Neuron (in vitro differentiated cells): Measurements from ENCODE around the gene CDKL2.
"Not testable (repeated sequence)": the region's sequence is repeated elsewhere in the genome, so short reads cannot be mapped to it uniquely, and the experiment has no call there.

Source experiments
- H2AFZ ChIP-seq: one replicate; pipeline ENCODE4 v1.6.1; 2013; ENCODE audit warnings: low read depth, mild to moderate bottlenecking, inconsistent platforms, low read length, moderate library complexity
- H3K27me3 ChIP-seq: one replicate; pipeline ENCODE4 v1.6.1; 2013; ENCODE audit warnings: low read length; ENCODE audit not compliant: insufficient read depth
- H3K36me3 ChIP-seq: one replicate; pipeline ENCODE4 v1.6.1; 2013; ENCODE audit warnings: low read length; ENCODE audit not compliant: insufficient read depth
- H3K4me1 ChIP-seq: one replicate; pipeline ENCODE4 v1.6.1; 2013; ENCODE audit warnings: low read length; ENCODE audit not compliant: insufficient read depth
- H3K4me3 ChIP-seq: 2 replicates; pipeline ENCODE4 v1.5.1; 2013; ENCODE audit warnings: mild to moderate bottlenecking, low read length, moderate library complexity
- H3K9me3 ChIP-seq: one replicate; pipeline ENCODE4 v1.6.1; 2013; ENCODE audit warnings: low read length

CDKL2 gene

DNA sequence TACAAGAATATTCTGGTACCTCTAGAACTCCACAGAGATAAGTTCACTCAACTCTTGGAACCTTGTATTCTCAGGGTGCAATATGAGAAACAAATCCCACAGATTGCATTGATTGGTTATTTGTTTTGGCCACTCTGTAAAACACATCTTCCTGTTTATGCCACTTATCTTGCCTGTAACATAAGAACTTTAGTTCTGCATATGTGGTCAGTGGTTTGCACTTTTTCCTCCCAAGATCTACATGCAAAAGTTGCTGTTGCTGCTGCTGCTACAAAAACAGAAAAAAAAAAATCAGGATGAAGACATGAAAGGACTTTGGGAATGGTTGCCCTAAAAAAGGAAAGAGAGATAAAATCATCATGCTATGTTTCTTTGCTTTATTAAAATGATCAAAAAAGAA, 64.8 kb downstream of the CDKL2 start:
- no peak overlapping the region for H3K4me3 ChIP-seq
- H3K36me3 ChIP-seq = no peaks in the 10 kb centered on the region
- no peak overlapping the region for H2AFZ ChIP-seq
- no peaks in the 10 kb centered on the region for H3K9me3 ChIP-seq
- no peaks in the 10 kb centered on the region for H3K27me3 ChIP-seq
- H3K4me1 ChIP-seq = no peaks in the 10 kb centered on the region

DNA sequence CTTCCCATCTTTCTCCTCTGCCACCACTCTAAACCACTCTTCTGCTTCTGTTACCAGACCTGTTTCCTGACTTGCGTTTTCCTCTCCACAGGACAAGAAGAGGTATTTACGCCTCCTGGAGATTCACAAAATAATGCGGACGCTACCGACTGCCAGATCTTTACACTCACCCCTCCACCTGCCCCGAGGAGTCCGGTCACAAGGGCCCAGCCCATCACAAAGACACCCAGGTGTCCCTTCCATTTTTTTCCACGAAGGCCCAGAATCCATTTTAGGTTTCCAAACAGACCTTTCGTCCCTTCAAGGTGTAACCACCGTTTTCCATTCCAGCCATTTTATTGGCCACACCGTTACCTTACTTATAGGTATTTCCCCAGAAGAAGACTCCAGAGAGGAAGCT, 66.3 kb downstream of the CDKL2 start:
- Histone ChIP-seq H3K4me1 (no peaks in the 10 kb centered on the region), H3K36me3 (no peaks in the 10 kb centered on the region), H3K4me3 (no peak overlapping the region), H3K27me3 (no peaks in the 10 kb centered on the region), H3K9me3 (no peaks in the 10 kb centered on the region), H2AFZ (no peak overlapping the region)

DNA sequence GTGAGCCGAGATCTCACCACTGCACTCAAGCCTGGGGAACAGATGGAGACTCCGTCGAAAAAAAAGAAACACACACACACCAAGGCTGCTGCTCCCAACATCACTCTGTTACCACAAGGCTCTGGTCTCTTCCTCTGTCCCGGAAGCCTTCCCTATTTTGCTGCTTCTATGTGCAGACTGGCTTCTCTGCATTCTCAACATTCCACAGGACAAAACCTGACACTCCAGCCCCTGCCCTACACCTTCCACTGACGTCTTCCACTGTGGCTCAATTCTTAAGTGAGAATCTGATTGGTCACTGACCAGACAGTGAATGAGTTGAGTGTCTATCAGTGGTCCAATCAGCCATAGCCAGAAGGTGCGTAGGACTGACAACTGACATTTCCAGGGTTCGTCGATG, 68.5 kb downstream of the CDKL2 start:
- Histone ChIP-seq H3K9me3 (no peaks in the 10 kb centered on the region), H3K4me3 (no peak overlapping the region), H3K27me3 (no peaks in the 10 kb centered on the region), H3K4me1 (no peaks in the 10 kb centered on the region), H3K36me3 (no peaks in the 10 kb centered on the region), H2AFZ (no peak overlapping the region)

DNA sequence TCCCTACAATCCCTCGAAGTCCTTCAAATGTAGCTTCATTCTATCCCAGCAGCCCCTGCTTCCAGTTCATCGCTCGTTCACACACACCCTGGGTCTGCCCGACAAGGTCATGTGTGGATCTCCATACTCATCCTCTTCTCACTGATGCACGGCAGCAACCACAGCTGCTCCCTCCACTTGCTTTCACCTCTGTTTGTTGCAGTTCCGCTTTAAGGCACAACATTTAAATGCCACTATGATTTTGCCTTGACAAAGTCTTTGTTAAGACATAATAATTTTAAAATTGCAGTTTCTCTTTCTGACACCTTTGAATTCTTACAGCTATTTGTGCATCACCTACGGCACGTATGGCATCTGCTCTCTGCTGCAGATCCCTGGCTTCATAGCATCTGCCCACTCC, 72.6 kb downstream of the CDKL2 start:
- peaks cover 6% of the 10 kb centered on the region for H3K4me1 ChIP-seq
- H3K9me3 ChIP-seq = no peaks in the 10 kb centered on the region
- H3K4me3 ChIP-seq = no peak overlapping the region
- no peaks in the 10 kb centered on the region for H3K27me3 ChIP-seq
- H3K36me3 ChIP-seq = no peaks in the 10 kb centered on the region
- H2AFZ ChIP-seq = no peak overlapping the region

DNA sequence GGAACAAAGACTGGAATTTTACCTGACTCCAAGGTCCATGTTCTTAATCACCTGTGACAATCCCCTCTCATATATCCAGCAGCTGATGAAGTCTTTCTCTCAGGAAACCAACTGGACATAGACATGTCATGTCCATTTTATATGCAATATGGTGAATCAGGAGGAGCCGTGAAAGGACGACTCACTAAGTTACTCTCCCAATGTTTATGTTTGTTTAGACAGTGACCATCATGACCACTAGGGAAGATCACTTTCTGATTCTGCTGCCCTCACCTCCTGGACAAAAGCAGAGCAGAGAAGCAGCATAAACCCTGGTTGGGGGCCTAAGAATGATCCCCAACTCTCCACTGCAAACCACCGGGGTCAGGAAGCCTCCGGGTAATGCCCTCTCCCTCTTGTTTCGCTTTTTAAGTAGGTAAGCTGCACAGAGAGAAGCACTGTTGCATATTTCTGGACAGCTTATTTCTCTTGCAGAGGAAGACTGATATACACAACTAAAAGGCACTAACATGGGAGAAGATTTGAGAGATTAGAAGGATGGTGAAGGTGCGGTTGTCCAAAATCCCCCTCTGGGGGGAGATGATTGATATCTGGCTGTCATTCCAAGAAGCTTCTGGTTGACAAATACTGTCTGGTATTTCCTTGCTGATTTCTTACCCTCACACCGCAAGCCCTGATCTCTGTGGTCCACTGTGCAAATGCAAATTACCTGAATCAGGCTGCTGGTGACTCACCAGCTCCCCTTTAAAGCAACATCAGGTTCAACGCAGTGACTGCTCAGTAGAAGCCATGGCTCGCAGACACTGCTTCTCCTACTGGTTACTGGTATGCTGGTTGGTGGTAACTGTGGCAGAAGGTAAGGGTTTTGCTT, 74.8 kb downstream of the CDKL2 start, which contains the start of gene ODAPH:
Gene ODAPH, plus strand, starts transcription at position 773 of the 871 bp plus-strand sequence. Its CDS starts 17 bp downstream, at position 790.
- Histone ChIP-seq H3K4me3 (no peak within 1 kb of the TSS), H2AFZ (peak within 1 kb of the TSS; percentile 35), H3K9me3 (no peaks in the 10 kb centered on the region), H3K27me3 (no peaks in the 10 kb centered on the region), H3K4me1 (peaks cover 6% of the 10 kb centered on the region), H3K36me3 (no peaks in the 10 kb centered on the region)

DNA sequence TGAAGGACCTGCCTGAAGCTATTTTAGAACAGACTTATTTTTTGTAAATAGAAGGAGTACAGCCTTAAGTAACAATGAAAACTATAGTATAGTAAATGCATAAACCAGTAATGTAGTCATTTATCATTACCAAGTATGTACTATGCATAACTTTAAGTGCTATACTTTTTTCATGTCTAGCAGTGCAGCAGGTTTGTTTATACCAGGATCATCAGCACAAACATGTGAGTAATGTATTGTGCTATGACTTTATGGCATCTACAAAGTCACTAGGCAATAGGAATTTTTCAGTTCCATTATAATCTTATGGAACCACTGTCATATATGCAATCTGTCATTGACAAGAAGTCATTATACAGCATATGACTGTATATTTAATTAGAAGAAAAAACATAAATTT, 77.9 kb downstream of the CDKL2 start:
- no peaks in the 10 kb centered on the region for H3K9me3 ChIP-seq
- peaks cover 6% of the 10 kb centered on the region for H3K4me1 ChIP-seq
- H3K27me3 ChIP-seq = no peaks in the 10 kb centered on the region
- H2AFZ ChIP-seq = no peak overlapping the region
- no peak overlapping the region for H3K4me3 ChIP-seq
- no peaks in the 10 kb centered on the region for H3K36me3 ChIP-seq

DNA sequence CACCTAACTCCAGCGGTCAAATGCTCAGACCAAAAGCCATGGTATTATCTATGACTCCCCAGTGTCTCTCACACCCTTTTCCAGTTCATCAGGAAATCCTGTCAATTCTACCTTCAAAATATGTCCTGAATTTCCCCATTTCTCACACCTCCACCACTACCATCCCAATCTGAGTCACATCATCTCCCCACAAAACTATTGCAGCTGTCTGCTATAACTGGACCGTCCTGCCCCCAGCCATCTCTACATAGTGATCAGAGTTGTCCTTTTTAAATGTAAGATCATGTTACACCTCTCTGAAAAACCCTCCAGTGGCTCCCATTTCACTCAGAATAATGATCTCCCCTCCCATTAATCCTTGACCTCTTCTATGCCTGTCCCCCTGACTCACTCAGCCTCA, 81.3 kb downstream of the CDKL2 start:
- peaks cover 17% of the 10 kb centered on the region for H3K36me3 ChIP-seq
- H3K4me1 ChIP-seq = no peaks in the 10 kb centered on the region
- no peaks in the 10 kb centered on the region for H3K9me3 ChIP-seq

DNA sequence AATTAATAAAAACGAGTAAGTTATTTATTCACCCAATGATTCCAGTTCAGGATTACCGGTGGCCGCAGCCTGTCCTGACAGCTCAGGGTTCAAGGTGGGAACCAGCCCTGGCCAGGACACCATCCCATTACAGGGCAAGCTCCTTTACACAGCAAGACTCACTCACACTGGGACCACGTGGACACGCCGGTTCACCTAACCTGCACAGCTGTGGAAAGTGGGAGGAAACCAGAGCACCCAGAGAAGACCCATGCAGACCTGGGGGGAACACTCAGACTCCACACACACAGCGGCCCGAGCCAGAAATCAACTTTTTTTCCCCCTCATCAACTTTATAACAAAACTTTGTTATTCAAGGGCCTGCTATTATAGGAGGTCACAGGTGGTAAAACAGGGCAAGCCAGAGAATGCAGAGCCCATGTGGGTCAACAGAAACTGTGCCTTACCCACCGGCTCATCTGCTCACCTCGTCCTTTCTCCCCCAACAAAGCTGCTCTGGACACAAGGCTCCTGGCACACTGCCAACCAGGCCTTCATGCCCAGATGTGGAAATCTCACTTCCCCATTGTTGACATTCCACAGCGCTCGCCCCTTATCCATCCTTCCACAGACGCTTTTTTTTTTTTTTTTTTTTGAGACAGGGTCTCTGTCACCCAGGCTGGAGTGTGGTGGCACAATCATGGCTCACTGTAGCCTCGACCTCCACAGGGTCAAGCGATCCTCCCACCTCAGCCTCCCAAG, 82.5 kb downstream of the CDKL2 start:
- Histone ChIP-seq H3K27me3 (no peaks in the 10 kb centered on the region), H3K36me3 (peaks cover 26% of the 10 kb centered on the region), H3K4me1 (no peaks in the 10 kb centered on the region), H3K4me3 (no peak overlapping the region), H3K9me3 (no peaks in the 10 kb centered on the region), H2AFZ (no peak overlapping the region)

More for the DNA sequence above, 81.3 kb downstream of the CDKL2 start:
- no peak overlapping the region for H2AFZ ChIP-seq
- H3K4me3 ChIP-seq = no peak overlapping the region
- no peaks in the 10 kb centered on the region for H3K27me3 ChIP-seq

DNA sequence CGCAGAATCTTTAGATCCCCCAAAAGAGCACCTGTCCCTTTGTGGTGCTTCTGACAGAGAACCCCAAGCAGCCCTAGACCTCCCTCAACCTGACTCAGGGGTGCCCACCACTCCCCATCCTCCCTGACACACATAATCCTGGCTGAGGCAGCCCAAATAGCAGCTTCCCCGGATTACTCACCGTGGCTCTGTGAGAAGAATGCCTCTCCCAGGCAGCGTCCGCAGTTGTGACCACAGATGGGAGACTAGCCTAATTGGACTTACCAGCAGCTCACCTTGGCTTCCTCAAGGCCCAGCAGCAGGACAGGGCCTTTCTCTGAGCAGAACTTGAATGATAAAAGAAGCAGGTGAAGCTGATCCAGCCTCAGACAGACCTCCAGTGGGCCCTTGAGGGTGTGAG, 84.8 kb downstream of the CDKL2 start:
- H3K4me3 ChIP-seq = no peak overlapping the region
- no peaks in the 10 kb centered on the region for H3K9me3 ChIP-seq
- H3K27me3 ChIP-seq = no peaks in the 10 kb centered on the region
- no peak overlapping the region for H2AFZ ChIP-seq
- peaks cover 29% of the 10 kb centered on the region for H3K36me3 ChIP-seq
- H3K4me1 ChIP-seq = no peaks in the 10 kb centered on the region

DNA sequence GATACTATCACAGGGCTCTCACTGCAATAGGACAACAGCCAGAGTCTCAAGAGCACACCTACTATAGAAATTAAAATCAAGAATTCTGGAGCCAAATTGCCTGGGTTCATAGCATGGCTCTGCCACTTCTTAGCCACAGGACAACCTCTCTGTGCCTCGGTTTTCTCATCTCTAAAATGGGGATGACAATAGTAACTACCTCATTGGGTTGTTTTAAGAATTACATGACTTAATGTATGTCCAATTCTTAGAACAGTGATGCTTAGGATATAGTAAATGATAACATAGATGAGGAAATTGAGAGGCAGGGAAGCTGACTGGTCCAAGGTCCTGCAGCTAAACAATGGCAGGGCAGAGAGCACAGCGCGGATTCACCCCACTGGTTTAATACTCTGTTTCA, 85.5 kb downstream of the CDKL2 start:
- no peaks in the 10 kb centered on the region for H3K4me1 ChIP-seq
- peaks cover 35% of the 10 kb centered on the region for H3K36me3 ChIP-seq

DNA sequence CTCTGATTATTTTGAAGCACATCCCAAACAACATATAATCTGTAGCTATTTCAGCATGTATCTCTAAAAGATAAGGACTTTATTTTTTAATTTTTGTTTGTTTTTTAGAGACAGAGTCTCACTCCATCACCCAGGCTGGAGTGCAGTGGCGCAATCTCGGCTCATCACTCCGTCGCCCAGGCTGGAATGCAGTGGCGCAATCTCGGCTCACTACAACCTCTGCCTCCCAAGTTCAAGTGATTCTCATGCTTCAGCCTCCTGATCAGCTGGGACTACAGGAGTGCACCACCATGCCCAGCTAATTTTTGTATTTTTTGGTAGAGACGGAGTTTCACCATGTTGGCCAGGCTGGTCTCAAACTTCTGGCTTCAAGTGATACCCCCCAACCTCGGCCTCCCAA, 86.1 kb downstream of the CDKL2 start:
- H2AFZ ChIP-seq, H3K4me3 ChIP-seq: not testable (repeated sequence)

More for the DNA sequence above, 85.5 kb downstream of the CDKL2 start:
- H3K9me3 ChIP-seq = no peaks in the 10 kb centered on the region
- no peaks in the 10 kb centered on the region for H3K27me3 ChIP-seq
- H3K4me3 ChIP-seq = no peak overlapping the region
- no peak overlapping the region for H2AFZ ChIP-seq

DNA sequence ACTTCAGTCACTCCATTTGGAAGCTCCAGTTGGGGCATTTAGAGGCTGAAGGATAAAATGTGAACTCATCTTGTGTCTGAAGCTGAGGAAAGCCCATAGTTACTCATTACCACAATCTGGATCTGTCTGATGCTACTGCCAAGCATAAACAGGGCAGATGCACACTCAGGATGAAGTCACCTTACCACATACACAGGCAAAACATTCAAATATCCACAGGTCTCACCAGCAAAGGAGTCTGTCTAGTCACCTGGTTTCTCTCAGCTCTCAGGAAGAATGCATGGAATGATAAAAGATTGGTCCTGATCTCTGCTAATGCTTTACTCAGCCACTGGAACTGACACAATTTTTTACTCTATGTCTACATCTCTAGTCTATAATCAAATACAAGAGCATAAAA, 87.5 kb downstream of the CDKL2 start:
- H3K4me3 ChIP-seq = no peak overlapping the region
- H3K36me3 ChIP-seq = peaks cover 43% of the 10 kb centered on the region
- H2AFZ ChIP-seq = no peak overlapping the region
- H3K27me3 ChIP-seq = no peaks in the 10 kb centered on the region
- no peaks in the 10 kb centered on the region for H3K4me1 ChIP-seq
- H3K9me3 ChIP-seq = no peaks in the 10 kb centered on the region

More for the DNA sequence above, 86.1 kb downstream of the CDKL2 start:
- not testable (repeated sequence) for H3K4me1 ChIP-seq, H3K9me3 ChIP-seq, H3K27me3 ChIP-seq
- H3K36me3 ChIP-seq = peaks cover 38% of the 10 kb centered on the region

DNA sequence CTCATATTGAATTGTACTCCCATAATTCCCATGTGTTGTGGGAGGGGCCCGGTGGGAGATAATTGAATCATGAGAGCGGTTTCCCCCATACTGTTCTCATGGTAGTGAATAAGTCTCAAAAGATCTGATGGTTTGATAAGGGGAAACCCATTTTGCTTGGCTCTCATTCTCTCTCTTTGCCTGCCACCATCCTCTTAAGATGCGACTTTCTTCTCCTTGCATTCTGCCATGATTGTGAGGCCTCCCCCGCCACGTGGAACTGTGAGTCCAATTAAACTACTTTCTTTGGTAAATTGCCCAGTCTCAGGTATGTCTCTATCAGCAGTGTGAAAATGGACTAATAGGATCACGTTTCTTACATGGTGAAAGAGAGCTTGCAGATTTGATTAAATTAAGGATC, 93.0 kb downstream of the CDKL2 start:
- not testable (repeated sequence) for H3K9me3 ChIP-seq, H3K4me3 ChIP-seq, H2AFZ ChIP-seq, H3K27me3 ChIP-seq, H3K4me1 ChIP-seq
- peaks cover 23% of the 10 kb centered on the region for H3K36me3 ChIP-seq
